ENCODE measurements around the gene FUOM.
A peak's percentile ranks its signal among the peaks of the same experiment; 100 is the strongest.

FUOM gene

DNA sequence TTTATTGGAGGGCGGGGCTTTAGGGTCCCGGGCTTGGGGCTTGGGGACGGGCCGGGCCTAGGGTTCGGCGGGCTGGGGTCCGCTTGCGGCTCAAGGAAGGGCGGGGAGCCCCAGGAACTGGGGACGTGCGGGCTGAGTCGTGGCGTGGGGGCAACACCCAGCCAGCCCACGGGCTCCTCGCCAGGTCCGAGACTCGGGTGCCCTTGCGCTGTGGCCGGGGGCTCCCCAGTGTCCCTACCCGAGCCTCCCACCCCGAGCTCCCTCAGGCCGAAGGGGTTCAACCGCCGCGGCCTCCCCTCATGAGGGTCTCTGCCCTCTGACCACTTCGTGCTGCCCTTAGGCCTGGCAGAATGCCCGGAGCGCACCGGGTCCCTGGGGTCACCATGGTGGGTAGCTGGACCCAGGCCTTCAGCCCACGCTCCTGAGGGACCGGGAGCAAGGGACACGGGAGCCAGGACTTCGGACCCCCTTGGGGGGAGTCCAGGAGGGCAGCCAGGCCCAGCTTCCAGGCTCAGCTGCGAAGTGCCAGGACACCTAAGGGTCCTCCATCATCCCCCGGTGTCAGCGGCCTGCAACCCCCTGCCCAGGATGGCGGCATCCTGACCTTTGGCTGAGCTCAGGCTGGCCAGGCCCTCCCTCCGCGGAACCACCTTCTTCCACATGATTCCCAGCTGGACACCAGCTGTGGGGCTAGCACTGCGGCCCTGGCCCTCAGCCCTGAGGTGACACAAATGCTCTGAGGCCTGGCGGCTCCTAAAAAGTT lies 524 bp upstream of the FUOM start:
- no peak for DNase-seq (ENCODE audit: low read depth, low spot score)
- peaks cover 4% of the 10 kb centered on the region for H3K4me1 ChIP-seq (ENCODE audit: insufficient read depth, insufficient read length)
- peaks cover 47% of the 10 kb centered on the region for H3K36me3 ChIP-seq (ENCODE audit: insufficient read depth, insufficient read length, low read length)
- H3K9ac ChIP-seq (ENCODE audit: insufficient read length, low read depth) = no peak overlapping the region
- H3K9me3 ChIP-seq (ENCODE audit: insufficient read depth, low read length) = no peaks in the 10 kb centered on the region
- no peak overlapping the region for H3K4me3 ChIP-seq (ENCODE audit: insufficient read length, low read depth)
- TF ChIP-seq ZNF274 (IDR thresholded peaks at IDR 0.05; ENCODE audit: low read depth, low read length) = no peak
- H3K27me3 ChIP-seq (ENCODE audit: insufficient read depth, insufficient read length) = no peaks in the 10 kb centered on the region

DNA sequence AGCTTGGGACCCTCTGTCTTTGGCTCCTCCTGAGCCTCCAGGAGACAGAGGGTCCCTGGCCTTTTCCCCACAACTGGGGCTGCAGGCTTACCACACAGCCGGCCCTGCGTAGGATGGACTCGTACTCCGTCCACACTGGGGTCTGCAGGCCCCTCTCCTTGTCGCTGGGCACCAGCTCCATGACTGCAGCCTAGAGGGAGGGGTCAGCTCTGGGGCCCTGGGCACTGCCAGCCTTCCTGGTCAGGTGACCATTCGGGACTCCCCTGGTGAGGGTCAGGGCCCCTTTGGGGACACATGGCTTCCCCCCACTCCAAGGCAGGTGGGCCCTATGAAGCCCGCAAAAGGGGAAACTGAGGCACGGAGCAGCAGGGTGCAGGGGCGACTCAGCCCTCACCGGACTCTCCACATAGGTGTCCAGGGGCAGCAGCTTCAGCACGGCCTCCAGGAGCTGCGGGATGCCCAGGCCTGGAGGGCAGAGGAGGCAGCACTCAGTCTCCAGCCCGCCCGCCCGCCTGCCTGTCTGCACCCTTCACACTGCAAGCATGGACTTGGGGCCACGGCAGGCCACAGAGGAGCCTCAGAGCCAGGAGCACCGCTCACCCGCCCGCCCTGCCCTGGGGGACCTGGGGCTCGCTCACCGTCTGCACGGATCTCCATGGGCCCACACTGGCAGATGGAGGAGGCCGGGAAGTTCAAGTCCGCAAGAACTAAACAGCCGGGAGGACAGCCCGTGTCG lies 1.1 kb downstream of the FUOM start:
- Histone ChIP-seq H3K27me3 (ENCODE audit: insufficient read depth, insufficient read length) (no peaks in the 10 kb centered on the region), H3K4me1 (ENCODE audit: insufficient read depth, insufficient read length) (peaks cover 4% of the 10 kb centered on the region), H3K9ac (ENCODE audit: insufficient read length, low read depth) (peak overlapping the region; percentile 88), H3K4me3 (ENCODE audit: insufficient read length, low read depth) (peak overlapping the region; percentile 74), H3K36me3 (ENCODE audit: insufficient read depth, insufficient read length, low read length) (peaks cover 36% of the 10 kb centered on the region), H3K9me3 (ENCODE audit: insufficient read depth, low read length) (no peaks in the 10 kb centered on the region)
- no peak for TF ChIP-seq SUZ12 (IDR thresholded peaks at IDR 0.05; ENCODE audit: extremely low read depth, insufficient read depth, insufficient read length)
- TF ChIP-seq YY1 (IDR thresholded peaks at IDR 0.05; ENCODE audit: insufficient read depth, insufficient read length) = no peak
- no peak for TF ChIP-seq ZNF274 (IDR thresholded peaks at IDR 0.05; ENCODE audit: low read depth, low read length)
- no peak for DNase-seq (ENCODE audit: low read depth, low spot score)

DNA sequence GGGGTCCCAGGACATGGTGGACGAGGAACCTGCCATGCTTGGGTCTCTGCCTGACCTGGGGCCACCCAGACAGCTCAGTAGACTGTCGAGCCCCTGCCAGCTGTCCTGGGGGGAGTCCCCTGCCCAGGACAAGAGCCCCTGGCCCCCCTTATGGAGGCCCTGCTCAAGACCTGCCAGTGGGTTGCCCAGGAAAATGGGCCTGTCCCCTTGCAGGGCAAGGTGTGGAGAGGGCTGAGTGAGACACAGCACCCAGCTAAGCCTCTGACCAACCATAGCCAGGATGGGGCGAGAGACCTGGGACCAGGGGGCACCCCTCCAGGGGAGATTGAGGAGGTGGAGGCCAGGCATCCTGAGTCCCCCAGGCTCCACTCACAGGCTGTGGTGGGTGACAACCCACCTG lies 1.8 kb downstream of the FUOM start:
- Histone ChIP-seq H3K36me3 (ENCODE audit: insufficient read depth, insufficient read length, low read length) (peaks cover 32% of the 10 kb centered on the region), H3K9ac (ENCODE audit: insufficient read length, low read depth) (peak overlapping the region; percentile 88), H3K4me3 (ENCODE audit: insufficient read length, low read depth) (no peak overlapping the region), H3K4me1 (ENCODE audit: insufficient read depth, insufficient read length) (peaks cover 4% of the 10 kb centered on the region), H3K9me3 (ENCODE audit: insufficient read depth, low read length) (no peaks in the 10 kb centered on the region), H3K27me3 (ENCODE audit: insufficient read depth, insufficient read length) (no peaks in the 10 kb centered on the region)
- TF ChIP-seq ZNF274 (IDR thresholded peaks at IDR 0.05; ENCODE audit: low read depth, low read length) (no peak), SUZ12 (IDR thresholded peaks at IDR 0.05; ENCODE audit: extremely low read depth, insufficient read depth, insufficient read length) (no peak), YY1 (IDR thresholded peaks at IDR 0.05; ENCODE audit: insufficient read depth, insufficient read length) (no peak)
- DNase-seq (ENCODE audit: low read depth, low spot score) = no peak

DNA sequence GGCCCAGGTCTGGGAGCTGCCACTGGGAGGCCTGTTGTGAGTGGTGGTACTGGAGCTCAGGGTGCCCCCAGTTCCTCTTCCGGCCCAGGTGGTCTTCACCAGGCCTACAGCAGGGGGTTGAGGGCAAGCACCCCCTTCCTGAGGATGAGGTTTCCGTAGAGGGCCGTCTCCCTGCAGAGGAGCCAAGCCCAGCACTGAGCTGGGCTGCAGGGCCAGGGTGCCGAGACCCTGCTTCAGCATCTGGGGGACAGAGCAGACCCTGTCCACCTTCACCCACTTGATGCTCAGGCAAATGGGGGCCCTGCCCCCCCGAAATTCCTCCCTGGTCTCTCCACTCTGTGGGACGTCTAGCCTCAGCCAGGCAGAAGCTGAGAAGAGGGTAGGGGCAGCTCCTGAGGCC lies 2.6 kb downstream of the FUOM start:
- peaks cover 4% of the 10 kb centered on the region for H3K4me1 ChIP-seq (ENCODE audit: insufficient read depth, insufficient read length)
- peaks cover 32% of the 10 kb centered on the region for H3K36me3 ChIP-seq (ENCODE audit: insufficient read depth, insufficient read length, low read length)
- H3K27me3 ChIP-seq (ENCODE audit: insufficient read depth, insufficient read length) = no peaks in the 10 kb centered on the region
- H3K9ac ChIP-seq (ENCODE audit: insufficient read length, low read depth) = no peak overlapping the region
- H3K9me3 ChIP-seq (ENCODE audit: insufficient read depth, low read length) = no peaks in the 10 kb centered on the region
- no peak for DNase-seq (ENCODE audit: low read depth, low spot score)
- TF ChIP-seq YY1 (IDR thresholded peaks at IDR 0.05; ENCODE audit: insufficient read depth, insufficient read length) = no peak
- no peak for TF ChIP-seq ZNF274 (IDR thresholded peaks at IDR 0.05; ENCODE audit: low read depth, low read length)
- no peak for TF ChIP-seq SUZ12 (IDR thresholded peaks at IDR 0.05; ENCODE audit: extremely low read depth, insufficient read depth, insufficient read length)
- no peak overlapping the region for H3K4me3 ChIP-seq (ENCODE audit: insufficient read length, low read depth)

DNA sequence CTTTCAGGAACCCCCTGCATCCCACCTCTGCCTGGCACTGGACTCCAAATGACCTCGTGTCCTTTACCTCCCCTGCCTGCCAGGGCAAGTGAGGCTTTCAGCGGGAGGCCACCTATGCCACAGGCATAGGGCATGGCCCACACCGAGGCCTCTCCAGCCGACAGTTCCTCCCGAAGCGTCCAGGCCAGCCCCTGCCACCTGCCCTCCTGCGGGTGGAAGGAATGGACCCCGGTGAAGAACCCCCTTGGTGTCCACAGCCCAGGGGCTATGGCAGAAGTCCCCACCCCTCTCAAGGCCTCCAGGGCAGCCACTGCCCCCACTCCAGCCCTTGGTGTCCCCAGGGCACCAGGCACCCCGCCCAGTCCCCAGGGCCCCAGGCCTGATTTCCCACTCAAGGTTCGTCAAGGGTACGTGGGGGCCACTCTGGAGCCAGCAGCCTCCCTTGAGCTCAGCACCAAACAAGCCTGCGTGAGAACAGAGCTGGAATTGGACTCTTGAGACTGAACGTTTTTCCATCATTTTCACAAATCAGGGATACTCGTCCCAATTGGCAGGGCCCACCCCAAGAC lies 3.1 kb downstream of the FUOM start:
- H3K4me1 ChIP-seq (ENCODE audit: insufficient read depth, insufficient read length) = peaks cover 4% of the 10 kb centered on the region
- no peak for DNase-seq (ENCODE audit: low read depth, low spot score)
- no peak overlapping the region for H3K9ac ChIP-seq (ENCODE audit: insufficient read length, low read depth)
- H3K9me3 ChIP-seq (ENCODE audit: insufficient read depth, low read length) = no peaks in the 10 kb centered on the region
- peaks cover 32% of the 10 kb centered on the region for H3K36me3 ChIP-seq (ENCODE audit: insufficient read depth, insufficient read length, low read length)
- H3K4me3 ChIP-seq (ENCODE audit: insufficient read length, low read depth) = no peak overlapping the region
- no peak for TF ChIP-seq ZNF274 (IDR thresholded peaks at IDR 0.05; ENCODE audit: low read depth, low read length)
- TF ChIP-seq SUZ12 (IDR thresholded peaks at IDR 0.05; ENCODE audit: extremely low read depth, insufficient read depth, insufficient read length) = no peak
- TF ChIP-seq YY1 (IDR thresholded peaks at IDR 0.05; ENCODE audit: insufficient read depth, insufficient read length) = no peak
- H3K27me3 ChIP-seq (ENCODE audit: insufficient read depth, insufficient read length) = no peaks in the 10 kb centered on the region

DNA sequence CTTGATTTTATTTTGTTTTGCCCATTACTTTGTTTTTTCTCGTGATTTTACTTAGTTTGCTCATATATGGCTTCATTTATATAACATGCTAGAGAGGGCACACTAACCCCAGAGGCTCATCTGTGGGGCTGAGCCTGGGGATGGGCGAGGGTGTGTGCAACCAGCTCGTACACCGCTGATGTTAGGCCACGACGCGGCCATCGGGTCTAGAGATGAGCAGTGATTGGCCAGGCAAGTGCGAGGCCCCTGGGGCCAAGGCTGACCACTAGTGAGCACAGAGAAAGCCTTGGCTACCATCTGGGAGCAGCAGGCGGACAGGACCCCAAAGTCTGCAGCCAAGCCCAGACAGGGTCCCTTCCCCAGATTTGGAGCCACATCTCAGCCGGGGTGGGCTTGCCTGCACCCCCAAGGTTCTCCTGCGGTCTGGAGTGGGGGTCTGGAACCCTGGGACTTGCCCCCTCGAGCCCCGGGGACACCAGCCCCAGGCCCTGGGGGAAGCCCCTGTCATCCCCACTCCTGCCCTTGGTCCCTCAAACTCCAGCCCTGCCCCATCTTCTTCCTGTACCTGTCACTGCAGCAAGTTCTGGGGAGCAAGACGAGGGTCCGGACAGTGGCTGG lies 3.7 kb downstream of the FUOM start:
- Histone ChIP-seq H3K36me3 (ENCODE audit: insufficient read depth, insufficient read length, low read length) (peaks cover 32% of the 10 kb centered on the region), H3K9me3 (ENCODE audit: insufficient read depth, low read length) (no peaks in the 10 kb centered on the region), H3K27me3 (ENCODE audit: insufficient read depth, insufficient read length) (no peaks in the 10 kb centered on the region), H3K9ac (ENCODE audit: insufficient read length, low read depth) (no peak overlapping the region), H3K4me3 (ENCODE audit: insufficient read length, low read depth) (no peak overlapping the region), H3K4me1 (ENCODE audit: insufficient read depth, insufficient read length) (peaks cover 11% of the 10 kb centered on the region)
- TF ChIP-seq SUZ12 (IDR thresholded peaks at IDR 0.05; ENCODE audit: extremely low read depth, insufficient read depth, insufficient read length) (no peak), ZNF274 (IDR thresholded peaks at IDR 0.05; ENCODE audit: low read depth, low read length) (no peak), YY1 (IDR thresholded peaks at IDR 0.05; ENCODE audit: insufficient read depth, insufficient read length) (no peak)
- no peak for DNase-seq (ENCODE audit: low read depth, low spot score)
